Prostate gland (tissue), 2 donors: Measurements from ENCODE around the gene CMTM3. TPM values are rescaled to one million over a fixed set of nuclear protein-coding genes. Genes with fewer than 3 reads are reported as not detected.
"Not testable (repeated sequence)": the region's sequence is repeated elsewhere in the genome, so short reads cannot be mapped to it uniquely, and the experiment has no call there.

ENCODE experiments used
- DNase-seq: peaks from one replicate; pipeline ENCODE4 v3.0.0-alpha.2; 2019; ENCODE audit warnings: low spot score
- H3K27ac ChIP-seq, 2 donors: fragments of 200-600 bp; sonication (generic); 2 replicates each; pipeline ENCODE4 v1.5.1; 2017 to 2019
- H3K27me3 ChIP-seq: fragments of 200-600 bp; sonication (generic); replicated peaks from 2 replicates; pipeline ENCODE4 v1.5.1; 2019; ENCODE audit not compliant: insufficient read depth
- H3K36me3 ChIP-seq, 2 donors: fragments of 200-600 bp; sonication (generic); 1 replicate in 1 of 2; 2 replicates in 1 of 2; pipeline versions ENCODE4 v1.5.1 to v1.8.1; 2017 to 2019
- H3K4me1 ChIP-seq: fragments of 200-600 bp; sonication (generic); replicated peaks from 2 replicates; pipeline ENCODE4 v1.5.1; 2019
- H3K4me3 ChIP-seq, 2 donors: fragments of 200-600 bp; sonication (generic); 2 replicates each; pipeline ENCODE4 v1.5.1; 2017 to 2019
- H3K9me3 ChIP-seq: fragments of 200-600 bp; sonication (generic); 2 replicates; pipeline ENCODE4 v1.5.1; 2017
- POLR2A ChIP-seq: fragments of 450-650 bp; IDR thresholded peaks from one replicate; pipeline ENCODE4 v1.6.1; 2016; ENCODE audit warnings: antibody characterized with exemption, mild to moderate bottlenecking
- POLR2AphosphoS5 ChIP-seq: sonication (generic); formaldehyde crosslinking; IDR thresholded peaks from one replicate; pipeline ENCODE4 v1.6.1; 2017; ENCODE audit warnings: antibody characterized with exemption
- WGBS: methylation state at CpG from one replicate; pipeline ENCODE4 v1.1.5; 2018; 5-methylcytosine and 5-hydroxymethylcytosine counted together
- intact Hi-C: fragments of 100-400 bp; cut with DNase I; formaldehyde crosslinking; loops from one replicate; pipeline ENCODE4 v1.14.2; 2022
- total RNA-seq, 2 donors: library from RNA; depleted of rRNA; stranded (reverse); fragments of >200 nt; gene quantifications; one replicate each; pipeline ENCODE4 v1.1.0, GENCODE V29; 2016
- TF ChIP-seq, protein P1 (sequence below), 4 experiments: fragments of 200-600 bp in 2 of 4; fragments of 450-650 bp in 2 of 4; sonication (generic) in 2 of 4; IDR thresholded peaks; 1 replicate in 3 of 4; 2 replicates in 1 of 4; pipeline ENCODE4 v1.5.1; 2016 to 2019; ENCODE audit warnings: antibody characterized with exemption in 4 of 4, mild to moderate bottlenecking in 2 of 4, moderate library complexity in 2 of 4

Gene CMTM3
- total RNA-seq, 2 donors from 2014 or later = 10.7 to 133 TPM

DNA sequence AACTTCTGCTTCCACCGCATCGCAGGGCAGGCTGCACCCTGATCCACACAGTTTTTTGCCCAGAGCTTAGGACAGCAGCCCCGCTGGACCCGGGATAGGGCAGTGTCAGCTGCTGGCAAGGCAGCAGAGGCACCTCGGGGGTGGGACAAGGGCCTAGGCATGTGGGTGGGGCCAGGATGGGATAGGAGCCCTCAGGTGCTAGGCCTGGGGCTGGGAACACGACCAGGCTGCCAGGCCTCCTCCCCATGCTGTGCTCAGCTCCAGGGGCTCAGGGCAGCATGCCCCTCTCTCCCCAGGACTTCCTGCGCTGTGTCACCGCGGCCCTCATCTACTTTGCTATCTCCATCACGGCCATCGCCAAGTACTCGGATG lies 4.6 kb downstream of the CMTM3 start:
- peaks cover 7 to 9% of the 10 kb centered on the region in 2 donors for H3K36me3 ChIP-seq
- no peak for DNase-seq
- 80% methylated on average over 12 of the region's 12 CpGs for WGBS
- intact Hi-C loops = loop anchor here (5.0 kb wide), 1 partner anchor 143 kb away; the partner anchor contains the start of gene DYNC1LI2
- H3K9me3 ChIP-seq = no peaks in the 10 kb centered on the region
- H3K27ac ChIP-seq = no peak overlapping the region
- no peak overlapping the region for H3K4me3 ChIP-seq
- H3K27me3 ChIP-seq = no peaks in the 10 kb centered on the region
- no peaks in the 10 kb centered on the region for H3K4me1 ChIP-seq
- TF ChIP-seq POLR2AphosphoS5 = no peak
- TF ChIP-seq, protein P1, sequence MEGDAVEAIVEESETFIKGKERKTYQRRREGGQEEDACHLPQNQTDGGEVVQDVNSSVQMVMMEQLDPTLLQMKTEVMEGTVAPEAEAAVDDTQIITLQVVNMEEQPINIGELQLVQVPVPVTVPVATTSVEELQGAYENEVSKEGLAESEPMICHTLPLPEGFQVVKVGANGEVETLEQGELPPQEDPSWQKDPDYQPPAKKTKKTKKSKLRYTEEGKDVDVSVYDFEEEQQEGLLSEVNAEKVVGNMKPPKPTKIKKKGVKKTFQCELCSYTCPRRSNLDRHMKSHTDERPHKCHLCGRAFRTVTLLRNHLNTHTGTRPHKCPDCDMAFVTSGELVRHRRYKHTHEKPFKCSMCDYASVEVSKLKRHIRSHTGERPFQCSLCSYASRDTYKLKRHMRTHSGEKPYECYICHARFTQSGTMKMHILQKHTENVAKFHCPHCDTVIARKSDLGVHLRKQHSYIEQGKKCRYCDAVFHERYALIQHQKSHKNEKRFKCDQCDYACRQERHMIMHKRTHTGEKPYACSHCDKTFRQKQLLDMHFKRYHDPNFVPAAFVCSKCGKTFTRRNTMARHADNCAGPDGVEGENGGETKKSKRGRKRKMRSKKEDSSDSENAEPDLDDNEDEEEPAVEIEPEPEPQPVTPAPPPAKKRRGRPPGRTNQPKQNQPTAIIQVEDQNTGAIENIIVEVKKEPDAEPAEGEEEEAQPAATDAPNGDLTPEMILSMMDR (IDR thresholded peaks at IDR 0.05) = no peak
- TF ChIP-seq POLR2A = no peak

DNA sequence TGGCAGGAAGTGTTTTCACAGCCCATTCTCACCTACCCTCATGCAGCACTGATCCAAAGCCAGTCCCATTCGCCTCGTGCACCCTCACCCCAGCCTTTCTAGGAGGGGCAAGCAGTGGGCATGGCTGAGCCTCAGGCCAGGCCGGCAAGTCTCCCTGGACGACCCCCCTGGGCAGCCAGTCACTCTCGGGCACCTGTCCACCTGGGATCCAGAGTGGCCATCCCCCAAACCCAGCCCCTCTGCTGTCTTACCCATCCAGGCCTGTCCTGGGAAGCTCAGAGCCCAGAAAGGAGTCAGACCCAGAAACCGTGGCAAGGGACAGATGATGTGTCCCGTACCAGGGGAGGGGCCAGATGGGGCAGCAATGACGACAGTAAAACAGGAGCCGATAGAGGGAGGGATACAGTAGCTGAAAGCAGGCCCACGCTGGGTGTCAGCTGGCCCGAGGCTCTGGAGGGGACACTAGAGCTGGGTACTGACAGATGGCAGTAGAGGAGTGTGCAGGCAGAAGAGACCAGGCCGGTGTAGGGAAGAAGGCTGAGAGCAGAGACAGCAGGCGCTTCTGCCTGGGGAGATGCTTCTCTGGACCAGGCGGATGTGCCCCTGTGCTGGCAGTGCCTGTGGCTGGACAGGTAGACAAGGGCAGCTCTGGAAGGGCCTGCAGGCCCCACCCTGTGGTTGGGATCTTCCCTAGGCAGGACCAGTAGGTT lies 5.8 kb downstream of the CMTM3 start:
- no peak overlapping the region for H3K27ac ChIP-seq

DNA sequence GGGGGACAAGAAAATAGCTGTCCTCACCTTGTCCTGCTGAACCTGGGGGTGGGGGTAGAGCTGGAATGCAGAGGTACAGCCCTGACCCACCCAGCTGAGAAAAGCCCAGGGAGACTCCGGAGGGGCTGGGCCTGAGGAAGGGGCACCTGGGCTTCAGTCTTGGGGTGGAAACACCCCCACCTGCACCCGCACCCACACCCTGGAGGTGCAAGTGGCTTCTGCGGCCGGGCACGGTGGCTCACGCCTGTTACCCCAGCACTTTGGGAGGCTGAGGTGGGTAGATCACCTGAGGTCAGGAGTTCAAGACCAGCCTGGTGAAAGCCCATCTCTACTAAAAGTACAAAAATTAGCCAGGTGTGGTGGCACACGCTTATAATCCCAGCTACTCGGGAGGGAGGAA lies 7.4 kb downstream of the CMTM3 start:
- H3K4me1 ChIP-seq, H3K36me3 ChIP-seq, intact Hi-C loops, H3K4me3 ChIP-seq, H3K27me3 ChIP-seq, H3K9me3 ChIP-seq, DNase-seq, H3K27ac ChIP-seq: not testable (repeated sequence)
- WGBS = 95% methylated on average over 8 of the region's 8 CpGs

More for the DNA sequence above, 5.8 kb downstream of the CMTM3 start:
- no peak for DNase-seq
- Histone ChIP-seq H3K4me1 (no peaks in the 10 kb centered on the region), H3K4me3 (no peak overlapping the region), H3K27me3 (no peaks in the 10 kb centered on the region), H3K36me3 (peaks cover 7 to 9% of the 10 kb centered on the region in 2 donors), H3K9me3 (no peaks in the 10 kb centered on the region)
- 87% methylated on average over 14 of the region's 14 CpGs for WGBS
- intact Hi-C loops = no loop called here
- no peak for TF ChIP-seq POLR2A
- TF ChIP-seq, protein P1 (IDR thresholded peaks at IDR 0.05) = no peak
- no peak for TF ChIP-seq POLR2AphosphoS5

DNA sequence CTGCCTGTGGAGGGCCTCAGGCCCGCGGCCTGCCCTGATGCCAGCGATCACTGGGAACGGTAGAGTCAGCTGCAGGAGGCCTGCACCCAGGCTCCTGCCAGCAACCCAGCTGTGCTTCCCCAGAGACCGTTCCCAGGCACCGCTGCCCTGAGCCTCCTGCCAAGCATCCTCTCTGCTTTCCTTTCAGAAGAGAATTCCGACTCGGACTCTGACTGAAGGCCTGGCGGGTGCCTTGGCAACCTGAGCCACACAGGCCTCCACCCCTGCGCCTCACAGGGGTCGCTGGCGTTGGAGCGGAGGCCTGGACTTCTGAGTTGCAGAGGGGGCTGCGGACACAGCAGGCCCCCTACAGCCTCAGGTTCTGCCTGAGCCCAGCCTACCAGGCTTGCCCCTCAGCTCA lies 7.9 kb downstream of the CMTM3 start:
- intact Hi-C loops = no loop called here
- no peak overlapping the region for H3K27ac ChIP-seq
- TF ChIP-seq POLR2AphosphoS5 = no peak
- TF ChIP-seq POLR2A = no peak
- TF ChIP-seq, protein P1 (IDR thresholded peaks at IDR 0.05) = no peak
- peaks cover 7 to 9% of the 10 kb centered on the region in 2 donors for H3K36me3 ChIP-seq
- no peaks in the 10 kb centered on the region for H3K9me3 ChIP-seq
- 81% methylated on average over 14 of the region's 14 CpGs for WGBS
- no peaks in the 10 kb centered on the region for H3K27me3 ChIP-seq
- DNase-seq = no peak
- no peaks in the 10 kb centered on the region for H3K4me1 ChIP-seq
- no peak overlapping the region for H3K4me3 ChIP-seq

DNA sequence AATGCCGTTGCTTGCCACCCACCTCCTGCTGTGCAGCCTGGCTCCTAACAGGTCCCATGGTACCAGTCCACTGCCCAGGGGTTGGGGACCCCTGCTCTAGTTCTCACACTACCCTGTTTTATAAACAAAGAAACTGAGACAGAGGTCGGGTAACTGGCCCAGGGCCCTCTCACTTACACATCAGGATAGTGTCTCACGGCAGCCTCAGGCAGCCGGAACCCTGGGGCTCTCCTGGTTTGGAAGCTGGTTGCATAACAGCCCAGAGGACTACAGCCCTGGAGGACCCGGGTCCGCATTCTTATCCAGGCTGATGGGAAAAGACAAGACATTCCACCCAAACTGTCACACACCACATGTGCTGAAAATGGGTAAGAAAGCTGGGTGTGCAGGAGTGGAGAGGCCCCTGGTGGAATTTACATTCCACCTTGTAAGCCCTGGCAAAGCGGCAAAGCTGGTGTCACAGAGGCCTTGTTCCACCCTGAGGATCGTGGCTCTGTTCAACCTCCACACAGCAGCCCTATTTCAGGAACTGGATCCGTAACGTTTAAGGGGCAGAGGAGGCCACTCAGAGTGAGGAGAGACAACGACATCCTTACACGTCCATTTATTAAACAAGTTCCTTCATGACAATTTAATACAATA lies 9.8 kb downstream of the CMTM3 start:
- intact Hi-C loops = no loop called here
- H3K4me1 ChIP-seq = peaks cover 6% of the 10 kb centered on the region
- H3K27ac ChIP-seq = no peak overlapping the region
- H3K4me3 ChIP-seq = no peak overlapping the region
- DNase-seq = no peak
- 80% methylated on average over 12 of the region's 12 CpGs for WGBS
- H3K9me3 ChIP-seq = no peaks in the 10 kb centered on the region
- TF ChIP-seq POLR2A = no peak
- TF ChIP-seq POLR2AphosphoS5 = no peak
- TF ChIP-seq, protein P1 (IDR thresholded peaks at IDR 0.05) = no peak
- H3K27me3 ChIP-seq = no peaks in the 10 kb centered on the region
- H3K36me3 ChIP-seq = peaks cover 7 to 9% of the 10 kb centered on the region in 2 donors
